VCaP (cell line): ENCODE data around the gene CCNL1.

Experiments used
- H3K27ac ChIP-seq: fragments of 450-650 bp; 2 replicates; pipeline ENCODE4 v1.5.1; 2017
- TF ChIP-seq, protein P1 (sequence below): fragments of 450-650 bp; conservative IDR thresholded peaks from 2 replicates; pipeline ENCODE4 v1.5.1; 2017; ENCODE audit warnings: mild to moderate bottlenecking, moderate library complexity

Gene CCNL1

DNA sequence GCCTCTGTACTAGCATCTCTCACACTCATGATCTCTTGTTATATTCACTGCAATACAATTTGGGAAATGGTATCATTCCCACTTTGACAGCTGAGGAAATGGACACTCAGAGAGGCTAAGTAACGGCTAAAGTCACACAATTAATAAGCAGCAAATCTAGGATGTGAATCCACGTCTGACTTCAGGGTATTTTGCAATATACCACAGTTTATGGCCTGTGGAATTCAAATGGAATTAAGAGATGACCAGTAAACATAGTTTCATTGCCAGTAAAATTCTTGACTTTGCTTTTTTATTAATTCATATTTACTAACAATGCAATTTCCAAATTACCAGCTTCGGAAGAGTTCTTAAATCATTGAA is 61.1 kb downstream of the CCNL1 start:
- H3K27ac ChIP-seq: no peak overlapping the region
- TF ChIP-seq, protein P1, sequence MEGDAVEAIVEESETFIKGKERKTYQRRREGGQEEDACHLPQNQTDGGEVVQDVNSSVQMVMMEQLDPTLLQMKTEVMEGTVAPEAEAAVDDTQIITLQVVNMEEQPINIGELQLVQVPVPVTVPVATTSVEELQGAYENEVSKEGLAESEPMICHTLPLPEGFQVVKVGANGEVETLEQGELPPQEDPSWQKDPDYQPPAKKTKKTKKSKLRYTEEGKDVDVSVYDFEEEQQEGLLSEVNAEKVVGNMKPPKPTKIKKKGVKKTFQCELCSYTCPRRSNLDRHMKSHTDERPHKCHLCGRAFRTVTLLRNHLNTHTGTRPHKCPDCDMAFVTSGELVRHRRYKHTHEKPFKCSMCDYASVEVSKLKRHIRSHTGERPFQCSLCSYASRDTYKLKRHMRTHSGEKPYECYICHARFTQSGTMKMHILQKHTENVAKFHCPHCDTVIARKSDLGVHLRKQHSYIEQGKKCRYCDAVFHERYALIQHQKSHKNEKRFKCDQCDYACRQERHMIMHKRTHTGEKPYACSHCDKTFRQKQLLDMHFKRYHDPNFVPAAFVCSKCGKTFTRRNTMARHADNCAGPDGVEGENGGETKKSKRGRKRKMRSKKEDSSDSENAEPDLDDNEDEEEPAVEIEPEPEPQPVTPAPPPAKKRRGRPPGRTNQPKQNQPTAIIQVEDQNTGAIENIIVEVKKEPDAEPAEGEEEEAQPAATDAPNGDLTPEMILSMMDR: no peak

DNA sequence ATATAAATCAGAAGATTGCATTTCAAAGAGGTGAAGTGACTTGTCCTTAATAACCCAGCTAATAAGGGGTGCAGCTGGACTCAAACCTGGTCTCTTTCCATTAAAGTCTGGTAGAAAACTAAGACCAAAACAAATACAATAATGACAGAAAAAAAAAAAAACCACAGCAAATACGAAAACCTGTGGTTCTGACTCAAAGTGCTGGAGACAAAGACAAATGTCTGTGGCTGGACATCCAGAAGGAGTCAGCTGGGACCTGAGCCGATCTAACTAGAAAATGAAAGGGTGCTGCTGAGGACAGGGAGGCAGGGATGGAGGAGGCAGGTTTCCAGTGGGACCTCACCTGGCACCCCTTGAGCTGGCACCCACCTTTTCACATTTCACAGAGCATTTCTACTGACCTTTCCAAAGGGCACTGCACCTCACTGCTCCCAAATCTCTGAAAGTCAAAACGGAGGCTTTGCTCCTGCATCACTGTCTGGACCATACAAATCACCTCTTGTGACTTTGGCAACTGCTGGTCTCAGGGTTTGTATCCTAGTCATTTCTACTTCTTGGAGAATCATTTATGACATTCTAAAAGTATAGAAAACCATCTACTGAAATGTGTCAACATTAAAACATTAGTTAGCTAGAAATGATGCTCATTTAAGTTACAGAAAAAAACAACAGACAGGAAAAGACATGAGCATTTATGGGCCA is 61.7 kb downstream of the CCNL1 start:
- no peak overlapping the region for H3K27ac ChIP-seq
- TF ChIP-seq, protein P1: no peak
